Measurements from ENCODE around the gene RASGRF2.

DNA sequence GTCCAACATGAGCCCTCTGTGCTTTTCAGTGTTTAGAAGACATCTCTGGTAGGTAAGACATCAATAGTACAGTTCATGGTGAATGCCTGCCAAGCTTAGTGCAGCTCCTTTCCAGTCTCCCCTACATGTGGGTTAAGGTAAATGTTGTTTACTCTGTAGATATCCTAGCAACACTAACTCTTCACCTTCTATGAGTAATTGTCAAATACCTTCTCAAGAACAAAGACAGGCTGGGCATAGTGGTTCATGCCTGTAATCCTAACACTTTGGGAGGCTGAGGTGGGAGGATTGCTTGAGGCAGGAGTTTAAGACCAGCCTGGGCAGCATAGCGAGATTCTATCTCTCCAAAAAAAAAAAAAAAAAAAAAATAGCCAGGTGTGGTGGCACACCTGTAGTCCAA is 18.7 kb upstream of the RASGRF2 start:
- TF ChIP-seq, protein P1, sequence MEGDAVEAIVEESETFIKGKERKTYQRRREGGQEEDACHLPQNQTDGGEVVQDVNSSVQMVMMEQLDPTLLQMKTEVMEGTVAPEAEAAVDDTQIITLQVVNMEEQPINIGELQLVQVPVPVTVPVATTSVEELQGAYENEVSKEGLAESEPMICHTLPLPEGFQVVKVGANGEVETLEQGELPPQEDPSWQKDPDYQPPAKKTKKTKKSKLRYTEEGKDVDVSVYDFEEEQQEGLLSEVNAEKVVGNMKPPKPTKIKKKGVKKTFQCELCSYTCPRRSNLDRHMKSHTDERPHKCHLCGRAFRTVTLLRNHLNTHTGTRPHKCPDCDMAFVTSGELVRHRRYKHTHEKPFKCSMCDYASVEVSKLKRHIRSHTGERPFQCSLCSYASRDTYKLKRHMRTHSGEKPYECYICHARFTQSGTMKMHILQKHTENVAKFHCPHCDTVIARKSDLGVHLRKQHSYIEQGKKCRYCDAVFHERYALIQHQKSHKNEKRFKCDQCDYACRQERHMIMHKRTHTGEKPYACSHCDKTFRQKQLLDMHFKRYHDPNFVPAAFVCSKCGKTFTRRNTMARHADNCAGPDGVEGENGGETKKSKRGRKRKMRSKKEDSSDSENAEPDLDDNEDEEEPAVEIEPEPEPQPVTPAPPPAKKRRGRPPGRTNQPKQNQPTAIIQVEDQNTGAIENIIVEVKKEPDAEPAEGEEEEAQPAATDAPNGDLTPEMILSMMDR (IDR thresholded peaks at IDR 0.05; ENCODE audit: low read depth, low read length, poor library complexity, severe bottlenecking) = no peak
- TF ChIP-seq EZH2phosphoT487 (IDR thresholded peaks at IDR 0.05; ENCODE audit: borderline replicate concordance, low read length) = no peak
